Stimulated activated CD8-positive, alpha-beta memory T cell treated with anti-CD3 and anti-CD28 coated beads, Interleukin-2, amount 100 ng/mL, for 48 hours (primary cell): ENCODE data around the gene TOX4.
"Not testable (repeated sequence)": the region's sequence is repeated elsewhere in the genome, so short reads cannot be mapped to it uniquely, and the experiment has no call there.

ENCODE experiments used
- DNase-seq, 2 donors: peaks; one replicate each; pipeline ENCODE4 v3.0.0-alpha.2; 2020; ENCODE audit warnings: low read depth in 2 of 2

The TOX4 gene

GRCh38 chr14:21535545-21536417, 58.8 kb downstream of the TOX4 start:
- no peak for DNase-seq

GRCh38 chr14:21536418-21537089, 59.6 kb downstream of the TOX4 start:
- DNase-seq, result no peak

- DNase-seq, result no peak
Measured at GRCh38 chr14:21537090-21537424, 60.1 kb downstream of the TOX4 start.

- DNase-seq, result no peak
Measured at GRCh38 chr14:21539189-21539940, 62.4 kb downstream of the TOX4 start.

DNA sequence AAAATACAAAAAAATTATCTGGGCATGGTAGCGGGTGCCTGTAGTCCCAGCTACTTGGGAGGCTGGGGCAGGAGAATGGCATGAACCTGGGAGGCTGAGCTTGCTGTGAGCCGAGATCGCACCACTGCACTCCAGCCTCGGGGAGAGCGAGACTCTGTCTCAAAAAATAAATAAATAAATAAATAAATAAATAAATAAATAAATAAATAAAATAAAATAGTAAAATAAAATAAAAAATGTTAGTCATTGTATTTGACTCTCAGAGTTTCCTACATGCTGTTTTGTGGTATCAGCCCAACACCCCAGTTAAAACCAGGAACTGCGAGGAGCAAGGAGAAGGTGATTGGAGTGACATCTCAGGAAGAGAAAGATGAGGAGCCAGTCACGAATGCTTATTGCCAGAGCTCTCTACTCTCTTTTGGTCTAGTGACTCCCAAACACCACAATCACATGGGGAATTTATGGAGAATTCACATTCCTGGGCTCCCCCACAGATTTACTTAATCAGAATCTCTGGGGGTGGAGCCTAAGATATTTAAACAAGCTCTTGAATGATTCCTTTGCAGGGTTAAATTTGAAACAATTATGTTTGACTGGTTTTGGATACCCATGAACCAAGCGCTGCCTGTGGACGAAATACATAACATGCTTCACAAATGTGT, 64.5 kb downstream of the TOX4 start:
- no peak for DNase-seq

- DNase-seq, result no peak
Measured at GRCh38 chr14:21543521-21543960, 66.5 kb downstream of the TOX4 start.

DNA sequence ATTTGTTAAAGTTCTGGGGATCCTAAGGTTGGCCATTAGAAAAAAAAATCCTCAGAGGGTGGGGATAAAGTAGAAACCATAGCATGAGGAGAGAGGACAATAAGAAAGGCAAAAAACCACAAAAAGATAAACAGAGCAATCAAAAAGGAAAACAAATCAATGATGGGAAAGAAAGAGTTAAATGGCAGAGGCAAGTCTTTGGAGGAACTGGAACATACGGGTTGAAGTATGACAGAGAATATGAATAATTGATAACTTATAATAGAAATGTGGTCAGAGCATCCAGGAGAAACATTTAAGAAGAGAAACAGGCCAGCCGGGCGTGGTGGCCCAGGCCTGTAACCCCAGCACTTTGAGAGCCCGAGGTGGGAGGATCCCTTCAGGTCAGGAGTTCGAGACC, 67.0 kb downstream of the TOX4 start:
- DNase-seq, result no peak

- DNase-seq, result not testable (repeated sequence)
Measured at GRCh38 chr14:21544588-21544987, 67.6 kb downstream of the TOX4 start.
